HEK293 (cell line): Measurements from ENCODE around the gene MRPL17.

Experiments used
- CTCF ChIA-PET: fragments of 350-600 bp; formaldehyde crosslinking; extraction: SDS; loops from one replicate; lab custom pipeline; 2021; ENCODE audit warnings: antibody characterized with exemption; lab: Yijun Ruan, JAX
- POLR2A ChIA-PET: fragments of 300-600 bp; formaldehyde crosslinking; extraction: SDS; loops from one replicate; lab custom pipeline; 2020; ENCODE audit warnings: antibody characterized with exemption, inconsistent platforms; lab: Yijun Ruan, JAX
- H3K27ac ChIP-seq: fragments of 200-500 bp; sonication (Bioruptor generic); 2 replicates; pipeline ENCODE4 v1.5.1; 2014; ENCODE audit warnings: low read depth, low read length, control low read depth, inconsistent platforms; ENCODE audit errors: extremely low read depth
- H3K36me3 ChIP-seq, 2 experiments: fragments of 200-500 bp in 1 of 2; sonication (Bioruptor generic) in 1 of 2; 1 replicate in 1 of 2; 2 replicates in 1 of 2; pipeline ENCODE4 v1.5.1; 2014 to 2017; ENCODE audit warnings: inconsistent platforms in 2 of 2, low read length in 2 of 2; ENCODE audit not compliant: control insufficient read depth in 2 of 2, insufficient read depth in 1 of 2
- H3K4me1 ChIP-seq: fragments of 200-500 bp; sonication (Bioruptor generic); 2 replicates; pipeline ENCODE4 v1.5.1; 2014; ENCODE audit warnings: mild to moderate bottlenecking, low read length, inconsistent platforms; ENCODE audit not compliant: control insufficient read depth, insufficient read depth
- H3K4me3 ChIP-seq: 2 replicates; pipeline ENCODE4 v1.5.1; 2011; ENCODE audit warnings: low read depth, mild to moderate bottlenecking, control low read depth, low read length, moderate library complexity
- H3K9me3 ChIP-seq: fragments of 200-500 bp; sonication (Bioruptor generic); 2 replicates; pipeline ENCODE4 v1.5.1; 2014; ENCODE audit warnings: low read depth, low read length, inconsistent platforms; ENCODE audit not compliant: control insufficient read depth, insufficient read depth
- GLIS2 ChIP-seq: fragments of 450-650 bp; formaldehyde crosslinking; IDR thresholded peaks from 2 replicates; pipeline ENCODE4 v1.5.1; 2016; ENCODE audit warnings: missing biosample characterization, missing genetic modification characterization
- HOXA7 ChIP-seq: sonication (generic); formaldehyde crosslinking; IDR thresholded peaks from 2 replicates; pipeline ENCODE4 v1.8.1; 2022; ENCODE audit warnings: missing genetic modification reagents, borderline replicate concordance
- YY1 ChIP-seq: fragments of 450-650 bp; formaldehyde crosslinking; IDR thresholded peaks from 2 replicates; pipeline ENCODE4 v1.5.1; 2018; ENCODE audit warnings: missing biosample characterization, missing genetic modification characterization
- ZFP37 ChIP-seq: fragments of 450-650 bp; formaldehyde crosslinking; IDR thresholded peaks from 2 replicates; pipeline ENCODE4 v1.5.1; 2016; ENCODE audit warnings: missing biosample characterization, missing genetic modification characterization
- ZNF157 ChIP-seq: fragments of 450-650 bp; formaldehyde crosslinking; IDR thresholded peaks from 2 replicates; pipeline ENCODE4 v1.5.1; 2016; ENCODE audit warnings: missing biosample characterization, missing genetic modification characterization
- ZNF175 ChIP-seq: fragments of 450-650 bp; formaldehyde crosslinking; IDR thresholded peaks from 2 replicates; pipeline ENCODE4 v1.5.1; 2016; ENCODE audit warnings: missing biosample characterization, missing genetic modification characterization
- ZNF184 ChIP-seq: fragments of 450-650 bp; IDR thresholded peaks from 2 replicates; pipeline ENCODE4 v1.5.1; 2018; ENCODE audit warnings: missing biosample characterization, mild to moderate bottlenecking, missing genetic modification characterization
- ZNF449 ChIP-seq: fragments of 450-650 bp; formaldehyde crosslinking; IDR thresholded peaks from 2 replicates; pipeline ENCODE4 v1.5.1; 2017; ENCODE audit warnings: missing biosample characterization, mild to moderate bottlenecking, missing genetic modification characterization, moderate library complexity
- ZNF529 ChIP-seq: fragments of 450-650 bp; formaldehyde crosslinking; IDR thresholded peaks from 2 replicates; pipeline ENCODE4 v1.5.1; 2017; ENCODE audit warnings: missing genetic modification characterization, missing biosample characterization; ENCODE audit not compliant: insufficient replicate concordance
- ZNF747 ChIP-seq: fragments of 450-650 bp; formaldehyde crosslinking; IDR thresholded peaks from 2 replicates; pipeline ENCODE4 v1.5.1; 2016; ENCODE audit warnings: missing biosample characterization, missing genetic modification characterization
- ZNF768 ChIP-seq: fragments of 450-650 bp; formaldehyde crosslinking; IDR thresholded peaks from 2 replicates; pipeline ENCODE4 v1.5.1; 2018; ENCODE audit warnings: missing biosample characterization, mild to moderate bottlenecking, missing genetic modification characterization
- ZNF830 ChIP-seq: fragments of 450-650 bp; IDR thresholded peaks from 2 replicates; pipeline ENCODE4 v1.5.0; 2018; ENCODE audit warnings: missing biosample characterization, missing genetic modification characterization, low read depth, mild to moderate bottlenecking, moderate library complexity
- ZSCAN5A ChIP-seq: fragments of 450-650 bp; formaldehyde crosslinking; IDR thresholded peaks from 2 replicates; pipeline ENCODE4 v1.5.1; 2016; ENCODE audit warnings: missing biosample characterization, missing genetic modification characterization
- TF ChIP-seq, protein P1 (sequence below): fragments of 450-650 bp; formaldehyde crosslinking; IDR thresholded peaks from 2 replicates; pipeline ENCODE4 v1.5.1; 2016; ENCODE audit warnings: missing biosample characterization, missing genetic modification characterization, low read depth
- TF ChIP-seq, protein P2 (sequence below): fragments of 450-650 bp; formaldehyde crosslinking; IDR thresholded peaks from 2 replicates; pipeline ENCODE4; 2016; ENCODE audit warnings: missing biosample characterization, missing genetic modification characterization

Gene MRPL17

GRCh38 chr11:6634534-6634933, 48.6 kb downstream of the MRPL17 start (continued):
- TF ChIP-seq ZNF449 (tag by site-specific recombination): no peak

GRCh38 chr11:6633422-6634408, 49.4 kb downstream of the MRPL17 start:
- Histone ChIP-seq H3K27ac (no peak overlapping the region), H3K9me3 (no peaks in the 10 kb centered on the region), H3K4me3 (no peak overlapping the region), H3K36me3 (peaks cover 0 to 28% of the 10 kb centered on the region in 2 experiments; a peak in 1 of 3 replicates), H3K4me1 (no peaks in the 10 kb centered on the region)
- CTCF ChIA-PET: no interaction called here
- TF ChIP-seq HOXA7 (no peak), ZNF529 (tag by site-specific recombination) (no peak), ZNF184 (tag by site-specific recombination) (no peak), GLIS2 (tag by site-specific recombination) (no peak), ZSCAN5A (tag by site-specific recombination) (no peak)
- POLR2A ChIA-PET: no interaction called here

GRCh38 chr11:6632116-6633073, 50.7 kb downstream of the MRPL17 start:
- no peak overlapping the region for H3K4me3 ChIP-seq
- H3K36me3 ChIP-seq: peaks cover 0 to 31% of the 10 kb centered on the region in 2 experiments; a peak in 1 of 3 replicates
- TF ChIP-seq, protein P1, sequence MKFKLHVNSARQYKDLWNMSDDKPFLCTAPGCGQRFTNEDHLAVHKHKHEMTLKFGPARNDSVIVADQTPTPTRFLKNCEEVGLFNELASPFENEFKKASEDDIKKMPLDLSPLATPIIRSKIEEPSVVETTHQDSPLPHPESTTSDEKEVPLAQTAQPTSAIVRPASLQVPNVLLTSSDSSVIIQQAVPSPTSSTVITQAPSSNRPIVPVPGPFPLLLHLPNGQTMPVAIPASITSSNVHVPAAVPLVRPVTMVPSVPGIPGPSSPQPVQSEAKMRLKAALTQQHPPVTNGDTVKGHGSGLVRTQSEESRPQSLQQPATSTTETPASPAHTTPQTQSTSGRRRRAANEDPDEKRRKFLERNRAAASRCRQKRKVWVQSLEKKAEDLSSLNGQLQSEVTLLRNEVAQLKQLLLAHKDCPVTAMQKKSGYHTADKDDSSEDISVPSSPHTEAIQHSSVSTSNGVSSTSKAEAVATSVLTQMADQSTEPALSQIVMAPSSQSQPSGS (tag by site-specific recombination): no peak
- no peak for TF ChIP-seq ZNF768 (tag by site-specific recombination)
- ChIA-PET POLR2A (no interaction called here), CTCF (interaction anchor here (0.5 to 1.0 kb wide), 2 partner anchors 11 to 157 kb away, joined by 3 to 5 read pairs; no protein-coding TSS in a partner anchor)
- H3K9me3 ChIP-seq: no peaks in the 10 kb centered on the region
- H3K4me1 ChIP-seq: no peaks in the 10 kb centered on the region
- H3K27ac ChIP-seq: no peak overlapping the region

GRCh38 chr11:6631361-6631890, 51.7 kb downstream of the MRPL17 start:
- CTCF ChIA-PET: interaction anchor here (1.0 kb wide), 1 partner anchor 10 kb away, joined by 5 read pairs; no protein-coding TSS in a partner anchor
- no peak overlapping the region for H3K4me3 ChIP-seq
- no peaks in the 10 kb centered on the region for H3K9me3 ChIP-seq
- no peaks in the 10 kb centered on the region for H3K4me1 ChIP-seq
- no peak overlapping the region for H3K27ac ChIP-seq
- POLR2A ChIA-PET: interaction anchor here (0.9 kb wide), 1 partner anchor 52 kb away, joined by 3 read pairs; the partner anchor contains the start of gene MRPL17
- H3K36me3 ChIP-seq: peaks cover 0 to 31% of the 10 kb centered on the region in 2 experiments; a peak in 1 of 3 replicates
- no peak for TF ChIP-seq YY1 (tag by site-specific recombination)
- TF ChIP-seq ZNF747 (tag by site-specific recombination): no peak
- TF ChIP-seq, protein P2, sequence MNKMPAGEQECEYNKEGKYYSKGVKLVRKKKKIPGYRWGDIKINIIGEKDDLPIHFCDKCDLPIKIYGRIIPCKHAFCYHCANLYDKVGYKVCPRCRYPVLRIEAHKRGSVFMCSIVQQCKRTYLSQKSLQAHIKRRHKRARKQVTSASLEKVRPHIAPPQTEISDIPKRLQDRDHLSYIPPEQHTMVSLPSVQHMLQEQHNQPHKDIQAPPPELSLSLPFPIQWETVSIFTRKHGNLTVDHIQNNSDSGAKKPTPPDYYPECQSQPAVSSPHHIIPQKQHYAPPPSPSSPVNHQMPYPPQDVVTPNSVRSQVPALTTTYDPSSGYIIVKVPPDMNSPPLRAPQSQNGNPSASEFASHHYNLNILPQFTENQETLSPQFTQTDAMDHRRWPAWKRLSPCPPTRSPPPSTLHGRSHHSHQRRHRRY (tag by site-specific recombination): no peak
- TF ChIP-seq ZNF175: no peak
- no peak for TF ChIP-seq ZFP37
- TF ChIP-seq ZNF157 (tag by site-specific recombination): no peak
- no peak for TF ChIP-seq ZNF830 (tag by site-specific recombination)
- TF ChIP-seq, all 188 proteins: peak for 0
